22Rv1 (cell line): ENCODE results near the gene TSPAN5.

ENCODE experiments used
- ZFX ChIP-seq: fragments of 450-650 bp; IDR thresholded peaks from 2 replicates; pipeline ENCODE4 v1.6.1; 2017; ENCODE audit warnings: antibody characterized with exemption, borderline replicate concordance
- TF ChIP-seq, protein P1 (sequence below): fragments of 450-650 bp; IDR thresholded peaks from 2 replicates; pipeline ENCODE4 v1.5.1; 2017; ENCODE audit warnings: mild to moderate bottlenecking

DNA sequence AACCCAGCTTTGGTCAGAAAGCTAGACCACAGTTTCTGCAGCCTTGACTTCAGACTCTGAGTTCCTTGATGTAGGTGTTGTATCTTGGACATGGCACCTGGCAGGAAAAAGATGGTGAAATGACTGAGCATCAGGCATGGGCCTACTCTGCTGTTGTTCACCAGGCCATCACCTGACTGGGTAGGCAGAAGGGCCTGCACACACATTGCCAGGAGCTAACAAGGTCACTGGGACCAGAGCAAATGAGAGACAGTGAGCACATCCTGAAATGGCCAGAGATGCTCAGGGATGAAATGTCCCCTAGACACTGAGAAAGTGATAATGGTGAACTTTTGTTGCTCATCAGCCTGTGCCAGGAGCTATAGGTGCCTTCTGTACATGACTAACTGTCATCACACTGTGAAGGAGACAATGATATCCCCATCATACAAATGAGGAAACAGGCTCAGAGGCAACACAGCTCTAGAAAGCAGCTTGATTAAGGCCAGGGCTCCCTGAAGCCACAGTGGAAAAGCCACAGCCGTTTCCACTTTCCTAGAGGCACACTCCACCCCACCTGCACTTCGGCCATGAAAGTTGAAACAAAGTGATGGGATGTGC, 128.3 kb downstream of the TSPAN5 start:
- TF ChIP-seq, protein P1, sequence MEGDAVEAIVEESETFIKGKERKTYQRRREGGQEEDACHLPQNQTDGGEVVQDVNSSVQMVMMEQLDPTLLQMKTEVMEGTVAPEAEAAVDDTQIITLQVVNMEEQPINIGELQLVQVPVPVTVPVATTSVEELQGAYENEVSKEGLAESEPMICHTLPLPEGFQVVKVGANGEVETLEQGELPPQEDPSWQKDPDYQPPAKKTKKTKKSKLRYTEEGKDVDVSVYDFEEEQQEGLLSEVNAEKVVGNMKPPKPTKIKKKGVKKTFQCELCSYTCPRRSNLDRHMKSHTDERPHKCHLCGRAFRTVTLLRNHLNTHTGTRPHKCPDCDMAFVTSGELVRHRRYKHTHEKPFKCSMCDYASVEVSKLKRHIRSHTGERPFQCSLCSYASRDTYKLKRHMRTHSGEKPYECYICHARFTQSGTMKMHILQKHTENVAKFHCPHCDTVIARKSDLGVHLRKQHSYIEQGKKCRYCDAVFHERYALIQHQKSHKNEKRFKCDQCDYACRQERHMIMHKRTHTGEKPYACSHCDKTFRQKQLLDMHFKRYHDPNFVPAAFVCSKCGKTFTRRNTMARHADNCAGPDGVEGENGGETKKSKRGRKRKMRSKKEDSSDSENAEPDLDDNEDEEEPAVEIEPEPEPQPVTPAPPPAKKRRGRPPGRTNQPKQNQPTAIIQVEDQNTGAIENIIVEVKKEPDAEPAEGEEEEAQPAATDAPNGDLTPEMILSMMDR: no peak
- no peak for TF ChIP-seq ZFX
